ENCODE results near the gene LRRC40. TPM values are rescaled to one million over a fixed set of nuclear protein-coding genes. Genes with fewer than 3 reads are reported as not detected.

The LRRC40 gene
- total RNA-seq (2021) = 10.6 and 12.0 TPM in 2 replicates
- percentile 77 among the genes with signal in this experiment for Bru-seq, nascent RNA
- percentile 81 among the genes with signal in this experiment for BruChase-seq, experiment 1, labeled RNA remaining after a 2-hour chase
- BruChase-seq, experiment 2, labeled RNA remaining after a 6-hour chase = percentile 66 among the genes with signal in this experiment
- long read RNA-seq, transcript LRRC40-201 (15 exons, 2,884 nt) = major isoform, 30 of 37 reads
- long read RNA-seq, partial matches to known transcripts = 0 of 37 reads
- long read RNA-seq, other reads (novel, unspliced or antisense) = 7 of 37 reads

- ChIA-PET CTCF (no interaction called here), POLR2A (ENCODE audit: unreplicated experiment) (interaction anchor here (0.6 kb wide), 1 partner anchor 149 kb away, joined by 4 read pairs; the partner anchor contains the start of gene ANKRD13C)
- TF ChIP-seq CTCF (conservative IDR thresholded peaks at IDR 0.05) = no peak
- no peak for TF ChIP-seq EZH2 (IDR thresholded peaks at IDR 0.05; ENCODE audit: low read depth)
- Histone ChIP-seq H3F3A (ENCODE audit: insufficient read depth, low read depth) (no peaks in the 10 kb centered on the region), H3K9me2 (ENCODE audit: insufficient read depth) (no peaks in the 10 kb centered on the region), H3K79me2 (ENCODE audit: low read depth) (peaks cover 97% of the 10 kb centered on the region), H3K27ac (peak within 1 kb of the TSS; percentile 70), H3K4me2 (peak within 1 kb of the TSS; percentile 95), H3K9me3 (ENCODE audit: insufficient read depth, low read depth) (no peaks in the 10 kb centered on the region), H3K27me3 (ENCODE audit: insufficient read depth, low read depth) (no peaks in the 10 kb centered on the region), H3K4me3 (peak within 1 kb of the TSS; percentile 85), H2AFZ (peak within 1 kb of the TSS; percentile 98), H3K36me3 (ENCODE audit: low read depth) (0 out of 2 replicates have a peak, but pooled peaks cover 20% of the 10 kb centered on the region), H4K20me1 (ENCODE audit: insufficient read depth) (peaks cover 4% of the 10 kb centered on the region; the same call in 1 of the 2 replicates), H3K4me1 (replicated peaks; ENCODE audit: insufficient read depth) (peaks cover 17% of the 10 kb centered on the region)
- TSS peak; percentile 68 for BruUV-seq (replicated peaks)
- intact Hi-C loops (cut with micrococcal nuclease; ENCODE audit: unreplicated experiment) = loop anchor here (1.0 to 10.0 kb wide), 4 partner anchors 16 to 875 kb away; partner anchors contain the start of genes CTH, SRSF11 and ZRANB2
- peak; percentile 90 to 96 for DNase-seq
Measured at GRCh38 chr1:70205434-70206118, at the start of gene LRRC40. Gene LRRC40, minus strand, starts transcription at chr1:70205579. Its CDS starts 39 bp downstream, at chr1:70205540.

DNA sequence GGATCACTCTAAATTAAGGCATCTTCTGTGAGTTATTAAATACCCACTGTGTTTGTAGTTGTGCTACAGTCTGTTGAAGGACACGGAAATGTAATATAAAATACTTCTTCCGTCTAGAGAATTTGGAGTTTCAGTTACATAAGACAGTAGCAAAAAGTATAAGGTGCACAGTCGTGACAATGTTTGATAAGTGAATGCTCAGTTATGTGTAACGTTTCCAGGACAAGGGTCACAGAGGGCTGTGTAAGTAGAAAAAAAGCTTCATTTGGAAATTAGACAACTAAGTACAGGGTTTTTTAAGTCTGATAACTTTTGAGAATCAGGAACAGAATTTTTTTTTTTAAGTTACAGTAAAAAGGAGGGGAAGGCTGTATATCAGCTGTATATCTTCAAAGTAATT is 43.4 kb upstream of the LRRC40 start:
- BruUV-seq (replicated peaks) = no TSS peak
- no peak for TF ChIP-seq EZH2 (IDR thresholded peaks at IDR 0.05; ENCODE audit: low read depth)
- Histone ChIP-seq H3K27me3 (ENCODE audit: insufficient read depth, low read depth) (no peaks in the 10 kb centered on the region), H3K4me2 (no peak overlapping the region), H3K27ac (no peak overlapping the region), H3K4me1 (replicated peaks; ENCODE audit: insufficient read depth) (no peaks in the 10 kb centered on the region), H4K20me1 (ENCODE audit: insufficient read depth) (peaks cover 21% of the 10 kb centered on the region), H3K36me3 (ENCODE audit: low read depth) (peaks cover 80% of the 10 kb centered on the region), H3K9me3 (ENCODE audit: insufficient read depth, low read depth) (no peaks in the 10 kb centered on the region), H3K9me2 (ENCODE audit: insufficient read depth) (no peaks in the 10 kb centered on the region), H2AFZ (no peak overlapping the region), H3K79me2 (ENCODE audit: low read depth) (no peaks in the 10 kb centered on the region), H3F3A (ENCODE audit: insufficient read depth, low read depth) (peaks cover 45% of the 10 kb centered on the region), H3K4me3 (no peak overlapping the region)
- ChIA-PET POLR2A (ENCODE audit: unreplicated experiment) (no interaction called here), CTCF (no interaction called here)
- DNase-seq = no peak
- intact Hi-C loops (cut with micrococcal nuclease; ENCODE audit: unreplicated experiment) = no loop called here

- H2AFZ ChIP-seq = no peak overlapping the region
- intact Hi-C loops (cut with micrococcal nuclease; ENCODE audit: unreplicated experiment) = loop anchor here (2.0 kb wide), 1 partner anchor 19 kb away; no protein-coding TSS in a partner anchor
- no TSS peak for BruUV-seq (replicated peaks)
- no peak for DNase-seq
- H3K9me2 ChIP-seq (ENCODE audit: insufficient read depth) = no peaks in the 10 kb centered on the region
- H4K20me1 ChIP-seq (ENCODE audit: insufficient read depth) = peaks cover 31% of the 10 kb centered on the region
- no peak overlapping the region for H3K27ac ChIP-seq
- no peak overlapping the region for H3K4me3 ChIP-seq
- H3K27me3 ChIP-seq (ENCODE audit: insufficient read depth, low read depth) = no peaks in the 10 kb centered on the region
- no peaks in the 10 kb centered on the region for H3K79me2 ChIP-seq (ENCODE audit: low read depth)
- H3K4me1 ChIP-seq (replicated peaks; ENCODE audit: insufficient read depth) = no peaks in the 10 kb centered on the region
- no peaks in the 10 kb centered on the region for H3K9me3 ChIP-seq (ENCODE audit: insufficient read depth, low read depth)
- no peak for TF ChIP-seq CTCF (conservative IDR thresholded peaks at IDR 0.05)
- no peak for TF ChIP-seq EZH2 (IDR thresholded peaks at IDR 0.05; ENCODE audit: low read depth)
- H3F3A ChIP-seq (ENCODE audit: insufficient read depth, low read depth) = peaks cover 36% of the 10 kb centered on the region
- ChIA-PET CTCF (no interaction called here), POLR2A (ENCODE audit: unreplicated experiment) (no interaction called here)
- no peak overlapping the region for H3K4me2 ChIP-seq
- peaks cover 90% of the 10 kb centered on the region for H3K36me3 ChIP-seq (ENCODE audit: low read depth)
Measured at GRCh38 chr1:70247768-70248167, 42.4 kb upstream of the LRRC40 start.

Data from PC-9 (cell line).